RWPE2 (cell line): Measurements from ENCODE around the gene SIRPD.
A peak's percentile ranks its signal among the peaks of the same experiment; 100 is the strongest.

Experiments used
- ATAC-seq: fragments of 200-7000 bp; cut with Tn5 transposase; 3 replicates; pipeline ENCODE4 v1.9.1; 2021; ENCODE audit warnings: low read depth
- DNase-seq: peaks from one replicate; pipeline ENCODE4 v3.0.0-alpha.2; 2020; ENCODE audit warnings: low spot score
- H3K27ac ChIP-seq: fragments of 450-650 bp; 2 replicates; pipeline ENCODE4 v1.5.1; 2017; ENCODE audit warnings: mild to moderate bottlenecking; ENCODE audit not compliant: poor library complexity, severe bottlenecking
- H3K27me3 ChIP-seq: fragments of 250-450 bp; sonication (Bioruptor Pico); 2 replicates; pipeline ENCODE4 v1.5.1; 2021; ENCODE audit warnings: mild to moderate bottlenecking, moderate library complexity; ENCODE audit not compliant: insufficient read depth, poor library complexity, severe bottlenecking
- H3K36me3 ChIP-seq: fragments of 250-450 bp; sonication (Bioruptor Pico); 2 replicates; pipeline ENCODE4 v1.5.1; 2020; ENCODE audit warnings: low read depth, mild to moderate bottlenecking, moderate library complexity
- H3K4me1 ChIP-seq: fragments of 250-450 bp; sonication (Bioruptor Pico); 2 replicates; pipeline ENCODE4 v1.5.1; 2021; ENCODE audit warnings: mild to moderate bottlenecking, moderate library complexity; ENCODE audit not compliant: insufficient read depth, poor library complexity, severe bottlenecking
- H3K4me3 ChIP-seq: fragments of 250-450 bp; sonication (Bioruptor Pico); 2 replicates; pipeline ENCODE4 v1.5.1; 2021; ENCODE audit warnings: mild to moderate bottlenecking, moderate library complexity; ENCODE audit not compliant: severe bottlenecking
- H3K9me3 ChIP-seq: fragments of 250-450 bp; sonication (Bioruptor Pico); 2 replicates; pipeline ENCODE4 v1.5.1; 2021; ENCODE audit warnings: mild to moderate bottlenecking, moderate library complexity; ENCODE audit not compliant: severe bottlenecking
- CTCF ChIP-seq: fragments of 450-650 bp; IDR thresholded peaks from one replicate; pipeline ENCODE4 v1.5.1; 2017; ENCODE audit warnings: mild to moderate bottlenecking, moderate library complexity; ENCODE audit not compliant: poor library complexity, severe bottlenecking

SIRPD gene

GRCh38 chr20:1489325-1489724, 68.2 kb downstream of the SIRPD start:
- ATAC-seq = no peak
- no peak for TF ChIP-seq CTCF
- Histone ChIP-seq H3K9me3 (no peaks in the 10 kb centered on the region), H3K27me3 (no peaks in the 10 kb centered on the region), H3K4me1 (peaks cover 37% of the 10 kb centered on the region), H3K4me3 (no peak overlapping the region), H3K27ac (peak overlapping the region; percentile 98), H3K36me3 (no peaks in the 10 kb centered on the region)
- no peak for DNase-seq

- peaks cover 4% of the 10 kb centered on the region for H3K9me3 ChIP-seq
- DNase-seq (no peak), ATAC-seq (no peak)
- H3K4me1 ChIP-seq = peaks cover 43% of the 10 kb centered on the region
- no peaks in the 10 kb centered on the region for H3K36me3 ChIP-seq
- no peaks in the 10 kb centered on the region for H3K27me3 ChIP-seq
- TF ChIP-seq CTCF = no peak
- H3K27ac ChIP-seq = no peak overlapping the region
- H3K4me3 ChIP-seq = no peak overlapping the region
Measured at GRCh38 chr20:1486566-1486965, 70.9 kb downstream of the SIRPD start.

GRCh38 chr20:1484438-1485116, 72.9 kb downstream of the SIRPD start:
- ATAC-seq (0 out of 3 replicates have a peak, but pooled peaks have one; percentile 36), DNase-seq (no peak)
- Histone ChIP-seq H3K27me3 (no peaks in the 10 kb centered on the region), H3K36me3 (no peaks in the 10 kb centered on the region), H3K9me3 (peaks cover 4% of the 10 kb centered on the region), H3K4me3 (no peak overlapping the region), H3K4me1 (peaks cover 30% of the 10 kb centered on the region), H3K27ac (peak overlapping the region; percentile 28)
- no peak for TF ChIP-seq CTCF
